ENCODE results near the gene PGD.

PGD gene

DNA sequence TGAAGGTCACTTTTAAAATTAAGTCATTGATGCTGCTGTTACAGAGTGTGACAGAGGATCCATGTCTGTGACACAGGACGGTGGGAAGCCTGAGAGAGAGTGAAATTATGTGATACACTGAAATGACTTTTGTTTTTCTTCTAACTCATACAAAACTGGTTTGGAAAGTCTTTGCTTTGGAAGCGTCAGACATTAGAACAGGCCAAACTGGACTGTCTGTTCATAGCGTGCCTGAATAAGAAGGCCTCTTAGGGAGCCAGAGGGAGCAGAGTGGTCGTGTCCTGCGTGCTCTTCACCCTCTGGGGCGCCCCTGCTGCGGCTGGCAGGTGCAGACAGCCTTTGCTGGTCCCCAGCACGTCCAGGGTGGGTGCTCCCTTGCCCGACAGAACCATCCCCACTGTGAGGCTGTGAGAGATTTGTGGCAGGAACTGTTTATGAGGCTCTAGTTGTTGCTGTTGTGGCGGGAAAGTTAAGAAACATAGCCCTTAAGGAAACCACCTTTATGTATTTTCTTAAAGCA lies 19.7 kb upstream of the PGD start:
- TF ChIP-seq FOXM1 (IDR thresholded peaks at IDR 0.05; ENCODE audit: borderline replicate concordance, low read depth): no peak
- TF ChIP-seq CREB1 (IDR thresholded peaks at IDR 0.05; ENCODE audit: low read depth): no peak
- TF ChIP-seq, protein P1, sequence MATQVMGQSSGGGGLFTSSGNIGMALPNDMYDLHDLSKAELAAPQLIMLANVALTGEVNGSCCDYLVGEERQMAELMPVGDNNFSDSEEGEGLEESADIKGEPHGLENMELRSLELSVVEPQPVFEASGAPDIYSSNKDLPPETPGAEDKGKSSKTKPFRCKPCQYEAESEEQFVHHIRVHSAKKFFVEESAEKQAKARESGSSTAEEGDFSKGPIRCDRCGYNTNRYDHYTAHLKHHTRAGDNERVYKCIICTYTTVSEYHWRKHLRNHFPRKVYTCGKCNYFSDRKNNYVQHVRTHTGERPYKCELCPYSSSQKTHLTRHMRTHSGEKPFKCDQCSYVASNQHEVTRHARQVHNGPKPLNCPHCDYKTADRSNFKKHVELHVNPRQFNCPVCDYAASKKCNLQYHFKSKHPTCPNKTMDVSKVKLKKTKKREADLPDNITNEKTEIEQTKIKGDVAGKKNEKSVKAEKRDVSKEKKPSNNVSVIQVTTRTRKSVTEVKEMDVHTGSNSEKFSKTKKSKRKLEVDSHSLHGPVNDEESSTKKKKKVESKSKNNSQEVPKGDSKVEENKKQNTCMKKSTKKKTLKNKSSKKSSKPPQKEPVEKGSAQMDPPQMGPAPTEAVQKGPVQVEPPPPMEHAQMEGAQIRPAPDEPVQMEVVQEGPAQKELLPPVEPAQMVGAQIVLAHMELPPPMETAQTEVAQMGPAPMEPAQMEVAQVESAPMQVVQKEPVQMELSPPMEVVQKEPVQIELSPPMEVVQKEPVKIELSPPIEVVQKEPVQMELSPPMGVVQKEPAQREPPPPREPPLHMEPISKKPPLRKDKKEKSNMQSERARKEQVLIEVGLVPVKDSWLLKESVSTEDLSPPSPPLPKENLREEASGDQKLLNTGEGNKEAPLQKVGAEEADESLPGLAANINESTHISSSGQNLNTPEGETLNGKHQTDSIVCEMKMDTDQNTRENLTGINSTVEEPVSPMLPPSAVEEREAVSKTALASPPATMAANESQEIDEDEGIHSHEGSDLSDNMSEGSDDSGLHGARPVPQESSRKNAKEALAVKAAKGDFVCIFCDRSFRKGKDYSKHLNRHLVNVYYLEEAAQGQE (IDR thresholded peaks at IDR 0.05; ENCODE audit: low read depth): no peak
- no peak for TF ChIP-seq TAF1 (IDR thresholded peaks at IDR 0.05; ENCODE audit: low read depth)

GRCh38 chr1:10379676-10380075 lies 19.2 kb upstream of the PGD start:
- TF ChIP-seq USF1 (IDR thresholded peaks at IDR 0.05) (no peak), CREB1 (IDR thresholded peaks at IDR 0.05; ENCODE audit: low read depth) (no peak), FOXM1 (IDR thresholded peaks at IDR 0.05; ENCODE audit: borderline replicate concordance, low read depth) (no peak)

DNA sequence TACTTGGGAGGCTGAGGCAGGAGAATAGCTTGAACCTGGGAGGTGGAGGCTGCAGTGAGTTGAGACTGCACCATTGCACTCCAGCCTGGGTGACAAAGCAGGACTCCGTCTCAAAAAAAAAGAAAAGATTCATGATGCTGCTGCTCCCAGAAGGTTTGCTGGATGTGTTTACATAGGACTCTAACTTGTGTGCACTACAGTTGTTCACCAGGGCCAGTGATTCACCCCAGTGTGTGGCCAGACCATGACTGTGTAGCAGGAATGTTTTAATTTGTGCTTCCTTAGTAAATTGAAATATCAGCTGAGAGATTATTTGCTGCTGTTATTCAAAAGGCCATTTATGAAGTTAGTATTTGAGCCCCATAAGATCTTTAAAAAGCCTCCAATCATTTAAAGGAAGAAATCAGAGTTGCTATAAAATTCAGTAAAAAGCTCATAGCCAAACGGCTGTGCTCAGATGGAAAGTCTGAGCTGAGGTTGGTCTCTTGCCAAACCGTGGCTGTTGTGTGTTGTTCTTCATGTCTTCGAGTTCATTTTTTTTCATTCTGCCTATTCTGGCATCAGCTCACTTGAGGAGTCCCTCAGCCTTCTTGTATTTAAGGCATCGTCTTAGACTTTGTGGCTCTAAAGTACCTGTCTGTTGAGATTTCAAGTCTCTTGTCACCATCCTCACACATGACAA lies 18.1 kb upstream of the PGD start:
- TF ChIP-seq TEAD4 (IDR thresholded peaks at IDR 0.05) (no peak), TCF12 (IDR thresholded peaks at IDR 0.05; ENCODE audit: low read depth) (no peak), YY1 (IDR thresholded peaks at IDR 0.05; ENCODE audit: low read depth) (no peak), RAD21 (IDR thresholded peaks at IDR 0.05; ENCODE audit: low read depth) (no peak), EGR1 (IDR thresholded peaks at IDR 0.05) (no peak), FOXM1 (IDR thresholded peaks at IDR 0.05; ENCODE audit: borderline replicate concordance, low read depth) (no peak), NFIC (IDR thresholded peaks at IDR 0.05) (no peak), USF1 (IDR thresholded peaks at IDR 0.05) (no peak), CEBPB (IDR thresholded peaks at IDR 0.05) (no peak), CREB1 (IDR thresholded peaks at IDR 0.05; ENCODE audit: low read depth) (no peak), ZBTB7A (IDR thresholded peaks at IDR 0.05; ENCODE audit: low read depth) (no peak), TAF1 (IDR thresholded peaks at IDR 0.05; ENCODE audit: low read depth) (no peak), EP300 (IDR thresholded peaks at IDR 0.05; ENCODE audit: borderline replicate concordance) (no peak)
- TF ChIP-seq, protein P1 (IDR thresholded peaks at IDR 0.05; ENCODE audit: low read depth): no peak
- TF ChIP-seq, protein P2, sequence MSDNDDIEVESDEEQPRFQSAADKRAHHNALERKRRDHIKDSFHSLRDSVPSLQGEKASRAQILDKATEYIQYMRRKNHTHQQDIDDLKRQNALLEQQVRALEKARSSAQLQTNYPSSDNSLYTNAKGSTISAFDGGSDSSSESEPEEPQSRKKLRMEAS (IDR thresholded peaks at IDR 0.05): no peak

GRCh38 chr1:10383630-10384029 lies 15.2 kb upstream of the PGD start:
- TF ChIP-seq FOXM1 (IDR thresholded peaks at IDR 0.05; ENCODE audit: borderline replicate concordance, low read depth) (no peak), EGR1 (IDR thresholded peaks at IDR 0.05) (no peak), EP300 (IDR thresholded peaks at IDR 0.05; ENCODE audit: borderline replicate concordance) (no peak), TEAD4 (IDR thresholded peaks at IDR 0.05) (no peak), USF1 (IDR thresholded peaks at IDR 0.05) (no peak), RAD21 (IDR thresholded peaks at IDR 0.05; ENCODE audit: low read depth) (no peak), TCF12 (IDR thresholded peaks at IDR 0.05; ENCODE audit: low read depth) (no peak), NFIC (IDR thresholded peaks at IDR 0.05) (no peak), CREB1 (IDR thresholded peaks at IDR 0.05; ENCODE audit: low read depth) (no peak), TAF1 (IDR thresholded peaks at IDR 0.05; ENCODE audit: low read depth) (no peak), CEBPB (IDR thresholded peaks at IDR 0.05) (no peak)
- TF ChIP-seq, protein P1 (IDR thresholded peaks at IDR 0.05; ENCODE audit: low read depth): no peak
- TF ChIP-seq, protein P2 (IDR thresholded peaks at IDR 0.05): no peak
